MM.1S (cell line): ENCODE data around the gene MED27.

Experiments
- DNase-seq: peaks from one replicate; pipeline ENCODE4 v3.0.0-alpha.2; 2015
- H2AFZ ChIP-seq: fragments of 300-600 bp; sonication (generic); 2 replicates; pipeline ENCODE4 v1.6.0; 2016; ENCODE audit warnings: antibody characterized with exemption, low read length
- H3F3A ChIP-seq: fragments of 300-600 bp; sonication (generic); 2 replicates; pipeline ENCODE4 v1.6.1; 2016; ENCODE audit warnings: mild to moderate bottlenecking, antibody characterized with exemption, low read length, moderate library complexity, mixed read lengths; ENCODE audit not compliant: insufficient read depth
- H3K27ac ChIP-seq: fragments of 300-600 bp; sonication (generic); 2 replicates; pipeline ENCODE4 v1.5.1; 2016; ENCODE audit warnings: mild to moderate bottlenecking, low read length
- H3K27me3 ChIP-seq: fragments of 300-600 bp; sonication (generic); replicated peaks from 2 replicates; pipeline ENCODE4 v1.6.0; 2016; ENCODE audit warnings: low read length; ENCODE audit not compliant: insufficient read depth
- H3K36me3 ChIP-seq: fragments of 300-600 bp; sonication (generic); replicated peaks from 2 replicates; pipeline ENCODE4 v1.6.1; 2016; ENCODE audit warnings: mild to moderate bottlenecking, low read length, mixed read lengths; ENCODE audit not compliant: insufficient read depth
- H3K4me1 ChIP-seq: fragments of 300-600 bp; sonication (generic); 2 replicates; pipeline ENCODE4 v1.6.1; 2016; ENCODE audit warnings: low read length, mixed read lengths
- H3K4me2 ChIP-seq: fragments of 300-600 bp; sonication (generic); 2 replicates; pipeline ENCODE4 v1.6.0; 2016; ENCODE audit warnings: low read depth, low read length
- H3K4me3 ChIP-seq: fragments of 300-600 bp; sonication (generic); 2 replicates; pipeline ENCODE4 v1.5.1; 2016; ENCODE audit warnings: low read length, mixed read lengths
- H3K79me2 ChIP-seq: fragments of 300-600 bp; sonication (generic); 2 replicates; pipeline ENCODE4 v1.6.1; 2016; ENCODE audit warnings: mixed run types, low read length, mixed read lengths
- H3K9ac ChIP-seq: fragments of 300-600 bp; sonication (generic); 2 replicates; pipeline ENCODE4 v1.6.1; 2016; ENCODE audit warnings: low read length, mixed read lengths
- H3K9me2 ChIP-seq: fragments of 300-600 bp; sonication (generic); replicated peaks from 2 replicates; pipeline ENCODE4 v1.6.1; 2016; ENCODE audit warnings: mild to moderate bottlenecking, low read length, mixed read lengths; ENCODE audit not compliant: insufficient read depth
- H3K9me3 ChIP-seq: fragments of 300-600 bp; sonication (generic); replicated peaks from 2 replicates; pipeline ENCODE4 v1.6.1; 2016; ENCODE audit warnings: mild to moderate bottlenecking, low read length, mixed read lengths; ENCODE audit not compliant: insufficient read depth
- H4K20me1 ChIP-seq: fragments of 300-600 bp; sonication (generic); 2 replicates; pipeline ENCODE4 v1.6.1; 2016; ENCODE audit warnings: mild to moderate bottlenecking, low read length, moderate library complexity, mixed read lengths; ENCODE audit not compliant: insufficient read depth
- CTCF ChIP-seq: fragments of 300-600 bp; sonication (generic); IDR thresholded peaks from 2 replicates; pipeline ENCODE4 v1.5.1; 2016; ENCODE audit warnings: antibody characterized with exemption, low read length, mixed read lengths
- EZH2 ChIP-seq: fragments of 300-600 bp; sonication (generic); optimal IDR thresholded peaks from 2 replicates; pipeline ENCODE3; 2017; ENCODE audit warnings: low read depth, mild to moderate bottlenecking, antibody characterized with exemption, low read length, mixed read lengths
- EZH2phosphoT487 ChIP-seq: fragments of 300-600 bp; sonication (generic); IDR thresholded peaks from 2 replicates; pipeline ENCODE4 v1.6.1; 2018; ENCODE audit warnings: antibody characterized with exemption, low read length

The MED27 gene

GRCh38 chr9:131817073-131817472 lies 262.6 kb downstream of the MED27 start:
- H3F3A ChIP-seq = no peaks in the 10 kb centered on the region
- H2AFZ ChIP-seq = no peak overlapping the region
- H3K27ac ChIP-seq = no peak overlapping the region
- H3K9me3 ChIP-seq = no peaks in the 10 kb centered on the region
- H3K9me2 ChIP-seq = no peaks in the 10 kb centered on the region
- no peak overlapping the region for H3K9ac ChIP-seq
- H4K20me1 ChIP-seq = no peaks in the 10 kb centered on the region
- H3K36me3 ChIP-seq = no peaks in the 10 kb centered on the region
- no peaks in the 10 kb centered on the region for H3K79me2 ChIP-seq
- TF ChIP-seq CTCF = no peak
- TF ChIP-seq EZH2phosphoT487 = no peak
- TF ChIP-seq EZH2 = no peak
- DNase-seq = no peak
- H3K27me3 ChIP-seq = peaks cover 97% of the 10 kb centered on the region
- no peak overlapping the region for H3K4me3 ChIP-seq
- no peaks in the 10 kb centered on the region for H3K4me1 ChIP-seq
- no peak overlapping the region for H3K4me2 ChIP-seq

GRCh38 chr9:131815970-131816873 lies 263.4 kb downstream of the MED27 start:
- H3K27me3 ChIP-seq = peaks cover 99% of the 10 kb centered on the region
- TF ChIP-seq EZH2phosphoT487 (no peak), EZH2 (no peak), CTCF (no peak)

GRCh38 chr9:131814707-131815106 lies 265.0 kb downstream of the MED27 start:
- DNase-seq = no peak
- Histone ChIP-seq H3K4me1 (no peaks in the 10 kb centered on the region), H3K4me2 (no peak overlapping the region), H3K9me3 (no peaks in the 10 kb centered on the region), H3F3A (no peaks in the 10 kb centered on the region), H3K27ac (no peak overlapping the region), H4K20me1 (no peaks in the 10 kb centered on the region), H3K36me3 (no peaks in the 10 kb centered on the region), H3K9me2 (no peaks in the 10 kb centered on the region), H3K27me3 (peaks cover 99% of the 10 kb centered on the region), H3K79me2 (no peaks in the 10 kb centered on the region), H2AFZ (no peak overlapping the region), H3K4me3 (no peak overlapping the region), H3K9ac (no peak overlapping the region)
- no peak for TF ChIP-seq EZH2
- no peak for TF ChIP-seq CTCF
- TF ChIP-seq EZH2phosphoT487 = no peak

More at GRCh38 chr9:131815970-131816873, 263.4 kb downstream of the MED27 start:
- H3K79me2 ChIP-seq = no peaks in the 10 kb centered on the region
- no peaks in the 10 kb centered on the region for H3K4me1 ChIP-seq
- H3K4me2 ChIP-seq = no peak overlapping the region
- H3K27ac ChIP-seq = no peak overlapping the region
- no peaks in the 10 kb centered on the region for H3K9me2 ChIP-seq
- no peak overlapping the region for H2AFZ ChIP-seq
- H3K9ac ChIP-seq = no peak overlapping the region
- H3K4me3 ChIP-seq = no peak overlapping the region
- H4K20me1 ChIP-seq = no peaks in the 10 kb centered on the region
- H3K9me3 ChIP-seq = no peaks in the 10 kb centered on the region
- no peaks in the 10 kb centered on the region for H3F3A ChIP-seq
- no peak for DNase-seq
- H3K36me3 ChIP-seq = no peaks in the 10 kb centered on the region
